Esophagus (tissue), 2 donors: ENCODE measurements around the gene RHEB. TPM values are rescaled to one million over a fixed set of nuclear protein-coding genes. Genes with fewer than 3 reads are reported as not detected.

ENCODE experiments used
- H3K27ac ChIP-seq, 2 donors: one replicate each; pipeline ENCODE4 v1.5.1; 2013; ENCODE audit warnings: low read depth in 2 of 2, mild to moderate bottlenecking in 2 of 2, inconsistent platforms in 1 of 2, low read length in 1 of 2, moderate library complexity in 1 of 2
- H3K27me3 ChIP-seq, 2 donors: one replicate each; pipeline ENCODE4 v1.6.1; 2013; ENCODE audit warnings: low read length in 2 of 2, control low read depth in 1 of 2, mild to moderate bottlenecking in 1 of 2; ENCODE audit not compliant: insufficient read depth in 2 of 2, control insufficient read depth in 1 of 2
- H3K36me3 ChIP-seq, 2 donors: one replicate each; pipeline ENCODE4 v1.6.1; 2013; ENCODE audit warnings: low read length in 1 of 2; ENCODE audit not compliant: control insufficient read depth in 2 of 2, insufficient read depth in 2 of 2
- H3K4me1 ChIP-seq, 2 donors: one replicate each; pipeline ENCODE4 v1.6.1; 2013; ENCODE audit warnings: low read length in 1 of 2; ENCODE audit not compliant: control insufficient read depth in 2 of 2, insufficient read depth in 2 of 2
- H3K4me3 ChIP-seq, 2 donors: one replicate each; pipeline ENCODE4 v1.5.1; 2013; ENCODE audit warnings: low read length in 2 of 2, mild to moderate bottlenecking in 2 of 2, low read depth in 1 of 2, moderate library complexity in 1 of 2
- H3K9me3 ChIP-seq, 2 donors: one replicate each; pipeline ENCODE4 v1.6.1; 2013; ENCODE audit warnings: mild to moderate bottlenecking in 2 of 2, low read depth in 1 of 2, low read length in 1 of 2, moderate library complexity in 1 of 2; ENCODE audit not compliant: control insufficient read depth in 2 of 2, insufficient read depth in 1 of 2
- WGBS, 2 donors: extraction: QIAGEN DNeasy Blood & Tissue Kit; methylation state at CpG; one replicate each; pipeline ENCODE4 v1.1.7; 2013; 5-methylcytosine and 5-hydroxymethylcytosine counted together
- polyA plus RNA-seq, 2 donors: library from polyadenylated mRNA; stranded (reverse); fragments of 200-250 nt; gene quantifications; one replicate each; pipeline ENCODE4 v1.2.3, GENCODE V29; 2013
- donor health status: healthy with polysubstance abuse.
- donor health status: Bipolar disorder and iron deficiency.

The RHEB gene
- polyA plus RNA-seq, 2 donors, result 48.5 to 58.2 TPM

GRCh38 chr7:151551820-151552219, 32.1 kb upstream of the RHEB start:
- H3K4me3 ChIP-seq, result no peak overlapping the region
- no peaks in the 10 kb centered on the region for H3K36me3 ChIP-seq
- H3K4me1 ChIP-seq, result peaks cover 2 to 11% of the 10 kb centered on the region in 2 donors
- no peaks in the 10 kb centered on the region for H3K27me3 ChIP-seq
- no peak overlapping the region for H3K27ac ChIP-seq
- WGBS, 2 donors, result 76 to 83% methylated on average over 7 of the region's 7 CpGs
- H3K9me3 ChIP-seq, result no peaks in the 10 kb centered on the region

- 23 to 35% methylated on average over 3 of the region's 3 CpGs for WGBS, 2 donors
- Histone ChIP-seq H3K4me3 (no peak overlapping the region), H3K27me3 (no peaks in the 10 kb centered on the region), H3K4me1 (peaks cover 2 to 11% of the 10 kb centered on the region in 2 donors), H3K9me3 (no peaks in the 10 kb centered on the region), H3K27ac (no peak overlapping the region), H3K36me3 (no peaks in the 10 kb centered on the region)
These were observed 31.1 kb upstream of the RHEB start for GRCh38 chr7:151550656-151551286.

GRCh38 chr7:151549644-151550043, 29.9 kb upstream of the RHEB start:
- no peaks in the 10 kb centered on the region for H3K27me3 ChIP-seq
- peaks cover 2 to 11% of the 10 kb centered on the region in 2 donors for H3K4me1 ChIP-seq
- H3K4me3 ChIP-seq, result no peak overlapping the region
- WGBS, 2 donors, result 95% methylated on average over 6 of the region's 6 CpGs
- no peaks in the 10 kb centered on the region for H3K36me3 ChIP-seq
- H3K9me3 ChIP-seq, result no peaks in the 10 kb centered on the region
- no peak overlapping the region for H3K27ac ChIP-seq

GRCh38 chr7:151549083-151549482, 29.4 kb upstream of the RHEB start:
- Histone ChIP-seq H3K36me3 (no peaks in the 10 kb centered on the region), H3K9me3 (no peaks in the 10 kb centered on the region), H3K27ac (no peak overlapping the region), H3K27me3 (no peaks in the 10 kb centered on the region), H3K4me3 (no peak overlapping the region), H3K4me1 (peaks cover 2 to 11% of the 10 kb centered on the region in 2 donors)
- WGBS, 2 donors, result 96 to 97% methylated on average over 7 of the region's 7 CpGs

- H3K27ac ChIP-seq, result no peak overlapping the region
- H3K9me3 ChIP-seq, result no peaks in the 10 kb centered on the region
- H3K4me3 ChIP-seq, result no peak overlapping the region
- H3K27me3 ChIP-seq, result no peaks in the 10 kb centered on the region
- H3K4me1 ChIP-seq, result no peaks in the 10 kb centered on the region
- H3K36me3 ChIP-seq, result no peaks in the 10 kb centered on the region
These were observed 24.5 kb upstream of the RHEB start for GRCh38 chr7:151544183-151544582.

GRCh38 chr7:151542606-151543130, 23.0 kb upstream of the RHEB start:
- peaks cover 0 to under 1% of the 10 kb centered on the region in 2 donors for H3K4me1 ChIP-seq
- H3K9me3 ChIP-seq, result no peaks in the 10 kb centered on the region
- H3K27me3 ChIP-seq, result no peaks in the 10 kb centered on the region
- no peak overlapping the region for H3K4me3 ChIP-seq
- no peaks in the 10 kb centered on the region for H3K36me3 ChIP-seq
- H3K27ac ChIP-seq, result no peak overlapping the region
- WGBS, 2 donors, result 81 to 82% methylated on average over 6 of the region's 6 CpGs

GRCh38 chr7:151541709-151542499, 22.2 kb upstream of the RHEB start:
- no peak overlapping the region for H3K27ac ChIP-seq
- 91 to 93% methylated on average over 17 of the region's 17 CpGs for WGBS, 2 donors
- no peaks in the 10 kb centered on the region for H3K9me3 ChIP-seq
- H3K36me3 ChIP-seq, result no peaks in the 10 kb centered on the region
- peaks cover 0 to 2% of the 10 kb centered on the region in 2 donors for H3K4me1 ChIP-seq
- no peak overlapping the region for H3K4me3 ChIP-seq
- H3K27me3 ChIP-seq, result no peaks in the 10 kb centered on the region

GRCh38 chr7:151540146-151540545, 20.5 kb upstream of the RHEB start:
- no peaks in the 10 kb centered on the region for H3K36me3 ChIP-seq
- peaks cover 0 to 2% of the 10 kb centered on the region in 2 donors for H3K4me1 ChIP-seq
- WGBS, 2 donors, result 80 to 87% methylated on average over 4 of the region's 4 CpGs
- no peak overlapping the region for H3K27ac ChIP-seq
- H3K4me3 ChIP-seq, result no peak overlapping the region
- no peaks in the 10 kb centered on the region for H3K9me3 ChIP-seq
- no peaks in the 10 kb centered on the region for H3K27me3 ChIP-seq

GRCh38 chr7:151539088-151539671, 19.5 kb upstream of the RHEB start:
- no peaks in the 10 kb centered on the region for H3K36me3 ChIP-seq
- 71% methylated on average over 9 of the region's 9 CpGs for WGBS, 2 donors

More at GRCh38 chr7:151539088-151539671, 19.5 kb upstream of the RHEB start:
- Histone ChIP-seq H3K9me3 (no peaks in the 10 kb centered on the region), H3K27ac (no peak overlapping the region), H3K27me3 (no peaks in the 10 kb centered on the region), H3K4me3 (no peak overlapping the region), H3K4me1 (peaks cover 0 to 2% of the 10 kb centered on the region in 2 donors)
